GM18867 (cell line): ENCODE measurements around the gene LGSN.
"Not testable (repeated sequence)": the region's sequence is repeated elsewhere in the genome, so short reads cannot be mapped to it uniquely, and the experiment has no call there.

ENCODE experiments used
- ATAC-seq: cut with Tn5 transposase; IDR thresholded peaks from one replicate; pipeline ENCODE4 v1.9.1; 2021; ENCODE audit warnings: mild to moderate bottlenecking, moderate library complexity; ENCODE audit not compliant: unreplicated experiment

Gene LGSN, protein sequence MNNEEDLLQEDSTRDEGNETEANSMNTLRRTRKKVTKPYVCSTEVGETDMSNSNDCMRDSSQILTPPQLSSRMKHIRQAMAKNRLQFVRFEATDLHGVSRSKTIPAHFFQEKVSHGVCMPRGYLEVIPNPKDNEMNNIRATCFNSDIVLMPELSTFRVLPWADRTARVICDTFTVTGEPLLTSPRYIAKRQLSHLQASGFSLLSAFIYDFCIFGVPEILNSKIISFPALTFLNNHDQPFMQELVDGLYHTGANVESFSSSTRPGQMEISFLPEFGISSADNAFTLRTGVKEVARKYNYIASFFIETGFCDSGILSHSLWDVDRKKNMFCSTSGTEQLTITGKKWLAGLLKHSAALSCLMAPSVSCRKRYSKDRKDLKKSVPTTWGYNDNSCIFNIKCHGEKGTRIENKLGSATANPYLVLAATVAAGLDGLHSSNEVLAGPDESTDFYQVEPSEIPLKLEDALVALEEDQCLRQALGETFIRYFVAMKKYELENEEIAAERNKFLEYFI

GRCh38 chr6:63319939-63320338 is at the start of gene LGSN:
LGSN (minus strand) TSS chr6:63319983; CDS start chr6:63319943, 40 bp downstream.
- no peak for ATAC-seq

GRCh38 chr6:63368347-63368746 is 48.6 kb upstream of the LGSN start:
- ATAC-seq, result no peak

- ATAC-seq, result not testable (repeated sequence)
Observed at GRCh38 chr6:63362500-63363120, 42.8 kb upstream of the LGSN start.

- not testable (repeated sequence) for ATAC-seq
Observed at GRCh38 chr6:63357384-63357783, 37.6 kb upstream of the LGSN start.

- ATAC-seq, result no peak
Observed at GRCh38 chr6:63355632-63356031, 35.8 kb upstream of the LGSN start.

GRCh38 chr6:63353286-63353630 is 33.5 kb upstream of the LGSN start:
- peak; percentile 14 for ATAC-seq

DNA sequence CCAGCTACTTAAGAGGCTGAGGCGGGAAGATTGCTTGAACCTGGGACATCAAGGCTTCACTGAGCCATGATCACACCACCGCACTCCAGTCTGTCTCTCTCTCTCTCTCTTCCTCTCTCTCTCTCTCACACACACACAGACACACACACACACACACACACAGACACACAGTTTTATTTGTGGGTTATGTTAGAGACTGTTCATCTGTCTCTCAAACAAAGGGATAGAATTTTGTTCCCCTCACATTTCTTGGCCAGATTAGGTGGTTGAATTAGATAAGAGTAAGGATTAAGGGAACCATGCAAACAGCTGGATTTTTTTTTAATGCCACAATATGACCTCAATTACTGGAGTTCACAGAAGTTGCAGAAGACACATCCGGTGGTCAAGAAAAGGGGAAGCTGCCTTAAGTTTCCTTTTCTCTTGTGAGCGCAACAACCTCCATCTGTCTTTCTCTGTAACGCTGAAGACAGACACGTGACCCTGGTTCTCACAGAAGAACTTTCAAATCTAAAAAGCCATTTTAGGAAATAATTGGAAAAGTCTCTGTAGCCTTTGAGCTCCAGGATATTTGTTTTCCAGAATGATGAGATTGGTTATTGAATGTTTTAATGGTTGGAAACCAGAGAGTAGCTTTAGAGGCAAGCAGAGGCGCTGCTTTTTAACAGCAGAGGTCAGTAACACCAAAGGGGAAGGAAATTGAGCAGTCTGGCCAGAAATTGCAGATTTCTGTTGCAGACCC is 32.9 kb upstream of the LGSN start:
- ATAC-seq, result peak; percentile 93

- peak; percentile 29 for ATAC-seq
Observed at GRCh38 chr6:63352069-63352543, 32.3 kb upstream of the LGSN start.

GRCh38 chr6:63349401-63349800 is 29.6 kb upstream of the LGSN start:
- no peak for ATAC-seq

DNA sequence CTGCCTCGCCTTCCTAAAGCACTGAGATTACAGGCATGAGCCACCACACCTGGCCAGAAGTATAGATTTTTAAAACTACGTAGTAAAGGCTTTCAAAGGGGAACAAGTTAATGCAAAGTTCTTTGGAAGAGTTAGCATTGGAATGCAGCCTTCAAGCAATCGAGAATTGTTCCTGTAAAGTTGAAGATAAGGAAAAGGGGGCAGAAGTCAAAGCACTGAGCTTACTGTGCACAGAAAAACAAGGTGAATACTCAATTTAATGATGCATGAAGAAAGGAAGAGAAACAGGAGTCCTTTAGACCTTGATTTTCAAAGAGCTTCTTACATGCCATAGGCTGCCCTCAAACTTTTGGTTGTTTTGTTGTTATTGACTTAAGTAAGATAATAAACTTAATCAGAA is 29.1 kb upstream of the LGSN start:
- no peak for ATAC-seq

GRCh38 chr6:63347599-63347998 is 27.8 kb upstream of the LGSN start:
- peak; percentile 28 for ATAC-seq

GRCh38 chr6:63346217-63346835 is 26.5 kb upstream of the LGSN start:
- ATAC-seq, result no peak

- no peak for ATAC-seq
Observed at GRCh38 chr6:63340351-63340750, 20.6 kb upstream of the LGSN start.

GRCh38 chr6:63334652-63335051 is 14.9 kb upstream of the LGSN start:
- ATAC-seq, result not testable (repeated sequence)

- no peak for ATAC-seq
Observed at GRCh38 chr6:63333440-63333839, 13.7 kb upstream of the LGSN start.

- ATAC-seq, result not testable (repeated sequence)
Observed at GRCh38 chr6:63326630-63327029, 6.8 kb upstream of the LGSN start.

- ATAC-seq, result no peak
Observed at GRCh38 chr6:63322981-63323380, 3.2 kb upstream of the LGSN start.

- no peak for ATAC-seq
Observed at GRCh38 chr6:63321821-63322220, 2.0 kb upstream of the LGSN start.

DNA sequence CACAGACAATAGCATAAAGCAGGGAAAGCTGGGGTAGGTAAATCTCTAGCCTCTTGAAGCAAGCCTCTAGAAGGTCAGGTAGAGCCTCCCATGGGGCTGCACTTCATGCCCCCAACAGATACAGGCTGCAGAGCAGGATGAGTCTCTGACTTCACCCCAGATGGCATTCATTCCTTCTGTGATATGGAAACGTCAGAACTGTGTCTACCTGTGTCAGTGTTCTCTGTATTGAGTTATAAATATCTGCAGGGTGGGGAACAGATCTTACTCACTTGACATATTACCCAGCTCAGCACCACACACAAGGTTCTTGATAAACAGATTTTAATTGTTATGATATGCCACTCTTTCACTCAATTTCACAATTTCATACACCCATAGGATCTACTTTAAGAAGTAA is 2.1 kb downstream of the LGSN start:
- ATAC-seq, result no peak

DNA sequence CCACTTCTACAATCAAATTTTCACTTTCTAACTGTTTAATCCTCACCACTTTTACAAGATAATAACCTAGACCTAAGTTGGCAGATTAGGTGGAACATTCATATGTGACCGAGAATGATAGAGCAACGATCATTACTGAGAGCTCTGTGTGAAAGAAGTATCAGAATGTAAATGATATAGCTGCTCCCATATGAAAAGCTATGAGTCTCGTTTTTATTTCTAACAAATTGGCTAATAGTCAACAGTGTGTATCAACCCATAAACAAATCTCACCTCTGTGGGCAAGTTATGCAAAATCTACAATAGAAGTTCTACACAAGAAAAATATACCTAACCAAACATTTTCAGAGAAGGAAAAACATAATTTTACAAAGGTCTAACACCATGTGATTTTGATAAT is 3.7 kb downstream of the LGSN start:
- peak; percentile 54 for ATAC-seq

DNA sequence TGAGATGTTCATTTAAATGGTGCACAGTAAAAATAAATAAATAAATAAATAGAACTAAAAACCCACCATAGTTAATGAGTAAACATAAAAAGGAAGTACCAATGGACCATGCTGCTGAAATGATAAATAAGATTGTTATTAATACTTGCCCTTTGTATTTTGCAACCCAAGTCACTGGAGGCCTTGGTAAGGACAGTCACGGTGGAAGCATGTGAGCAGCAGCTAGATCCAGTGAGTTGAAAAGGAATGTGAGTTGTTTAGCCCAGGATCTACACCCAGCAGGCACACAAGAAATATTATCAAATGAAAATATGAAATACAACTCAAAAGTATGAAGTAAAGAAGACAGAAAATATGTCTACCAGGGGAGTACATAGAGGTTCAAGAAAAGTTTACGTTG is 6.7 kb downstream of the LGSN start:
- no peak for ATAC-seq
